ENCODE results near the gene AP2S1. TPM values are rescaled to one million over a fixed set of nuclear protein-coding genes. Genes with fewer than 3 reads are reported as not detected.

AP2S1 gene
- polyA plus RNA-seq, 1 donor from 2014 or later = 167 TPM

DNA sequence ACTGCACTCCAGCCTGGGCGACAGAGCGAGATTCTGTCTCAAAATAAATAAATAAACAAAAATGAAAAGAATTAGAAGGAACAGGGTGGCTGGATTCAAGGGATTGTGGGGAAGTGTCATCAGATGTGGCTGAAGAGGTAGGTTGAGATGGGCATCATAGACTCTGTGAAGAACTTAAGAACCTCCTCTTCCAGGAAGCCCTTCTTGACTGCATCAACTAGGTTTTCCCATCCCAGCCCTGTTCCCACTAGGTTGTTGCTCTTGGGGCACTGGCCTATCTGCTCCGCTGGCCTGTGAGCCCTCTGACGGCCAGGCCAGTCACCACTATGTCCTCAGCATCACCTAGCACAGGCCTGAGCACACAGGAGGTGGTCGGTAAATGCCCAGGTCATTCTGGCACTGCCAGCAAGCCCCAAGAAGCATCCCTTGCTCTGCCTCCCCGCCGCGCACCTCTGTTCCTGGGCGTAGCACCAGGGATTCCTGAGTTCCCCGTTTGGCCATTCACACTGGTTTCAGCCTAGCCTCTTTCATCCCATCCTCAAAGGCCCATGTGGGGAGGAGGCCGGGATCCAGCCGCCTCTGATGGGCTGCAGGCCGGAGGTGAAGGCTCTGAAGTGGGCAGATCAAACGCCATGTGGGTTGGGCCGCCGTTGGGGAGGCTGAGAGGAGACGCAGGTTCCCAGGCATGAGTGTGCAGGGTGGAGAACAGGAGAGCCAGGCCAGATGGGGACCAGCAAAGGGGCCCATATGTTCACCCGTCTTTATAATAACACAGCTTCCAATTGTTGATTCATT is 34.6 kb downstream of the AP2S1 start:
- no peak overlapping the region for H3K27ac ChIP-seq (ENCODE audit: low read length)
- H4K20me1 ChIP-seq (ENCODE audit: insufficient read depth) = no peaks in the 10 kb centered on the region
- H3K9me2 ChIP-seq (ENCODE audit: insufficient read depth, low read length) = no peaks in the 10 kb centered on the region
- no peak overlapping the region for H2AFZ ChIP-seq (ENCODE audit: low read depth, low read length)
- H3K9me3 ChIP-seq (ENCODE audit: low read length) = no peaks in the 10 kb centered on the region
- H3K79me2 ChIP-seq (replicated peaks; ENCODE audit: insufficient read depth, low read length) = no peaks in the 10 kb centered on the region
- no peaks in the 10 kb centered on the region for H3K27me3 ChIP-seq (ENCODE audit: insufficient read depth, low read depth, low read length)
- no peaks in the 10 kb centered on the region for H3F3A ChIP-seq (ENCODE audit: insufficient read depth, low read length, poor library complexity, severe bottlenecking)
- TF ChIP-seq SMC3 (conservative IDR thresholded peaks at IDR 0.05; ENCODE audit: poor library complexity) (no peak), POLR2AphosphoS5 (IDR thresholded peaks at IDR 0.05) (no peak), MXI1 (conservative IDR thresholded peaks at IDR 0.05; ENCODE audit: poor library complexity, severe bottlenecking) (no peak), EZH2 (IDR thresholded peaks at IDR 0.05; ENCODE audit: borderline replicate concordance, insufficient read depth, low read length, poor library complexity, severe bottlenecking) (no peak), EP300 (conservative IDR thresholded peaks at IDR 0.05; ENCODE audit: poor library complexity, severe bottlenecking) (no peak), TAF1 (IDR thresholded peaks at IDR 0.05; ENCODE audit: low read depth) (no peak), RAD21 (conservative IDR thresholded peaks at IDR 0.05) (no peak)
- TF ChIP-seq, protein P1, sequence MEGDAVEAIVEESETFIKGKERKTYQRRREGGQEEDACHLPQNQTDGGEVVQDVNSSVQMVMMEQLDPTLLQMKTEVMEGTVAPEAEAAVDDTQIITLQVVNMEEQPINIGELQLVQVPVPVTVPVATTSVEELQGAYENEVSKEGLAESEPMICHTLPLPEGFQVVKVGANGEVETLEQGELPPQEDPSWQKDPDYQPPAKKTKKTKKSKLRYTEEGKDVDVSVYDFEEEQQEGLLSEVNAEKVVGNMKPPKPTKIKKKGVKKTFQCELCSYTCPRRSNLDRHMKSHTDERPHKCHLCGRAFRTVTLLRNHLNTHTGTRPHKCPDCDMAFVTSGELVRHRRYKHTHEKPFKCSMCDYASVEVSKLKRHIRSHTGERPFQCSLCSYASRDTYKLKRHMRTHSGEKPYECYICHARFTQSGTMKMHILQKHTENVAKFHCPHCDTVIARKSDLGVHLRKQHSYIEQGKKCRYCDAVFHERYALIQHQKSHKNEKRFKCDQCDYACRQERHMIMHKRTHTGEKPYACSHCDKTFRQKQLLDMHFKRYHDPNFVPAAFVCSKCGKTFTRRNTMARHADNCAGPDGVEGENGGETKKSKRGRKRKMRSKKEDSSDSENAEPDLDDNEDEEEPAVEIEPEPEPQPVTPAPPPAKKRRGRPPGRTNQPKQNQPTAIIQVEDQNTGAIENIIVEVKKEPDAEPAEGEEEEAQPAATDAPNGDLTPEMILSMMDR (IDR thresholded peaks at IDR 0.05; ENCODE audit: poor library complexity, severe bottlenecking) = no peak
- TF ChIP-seq, protein P2, sequence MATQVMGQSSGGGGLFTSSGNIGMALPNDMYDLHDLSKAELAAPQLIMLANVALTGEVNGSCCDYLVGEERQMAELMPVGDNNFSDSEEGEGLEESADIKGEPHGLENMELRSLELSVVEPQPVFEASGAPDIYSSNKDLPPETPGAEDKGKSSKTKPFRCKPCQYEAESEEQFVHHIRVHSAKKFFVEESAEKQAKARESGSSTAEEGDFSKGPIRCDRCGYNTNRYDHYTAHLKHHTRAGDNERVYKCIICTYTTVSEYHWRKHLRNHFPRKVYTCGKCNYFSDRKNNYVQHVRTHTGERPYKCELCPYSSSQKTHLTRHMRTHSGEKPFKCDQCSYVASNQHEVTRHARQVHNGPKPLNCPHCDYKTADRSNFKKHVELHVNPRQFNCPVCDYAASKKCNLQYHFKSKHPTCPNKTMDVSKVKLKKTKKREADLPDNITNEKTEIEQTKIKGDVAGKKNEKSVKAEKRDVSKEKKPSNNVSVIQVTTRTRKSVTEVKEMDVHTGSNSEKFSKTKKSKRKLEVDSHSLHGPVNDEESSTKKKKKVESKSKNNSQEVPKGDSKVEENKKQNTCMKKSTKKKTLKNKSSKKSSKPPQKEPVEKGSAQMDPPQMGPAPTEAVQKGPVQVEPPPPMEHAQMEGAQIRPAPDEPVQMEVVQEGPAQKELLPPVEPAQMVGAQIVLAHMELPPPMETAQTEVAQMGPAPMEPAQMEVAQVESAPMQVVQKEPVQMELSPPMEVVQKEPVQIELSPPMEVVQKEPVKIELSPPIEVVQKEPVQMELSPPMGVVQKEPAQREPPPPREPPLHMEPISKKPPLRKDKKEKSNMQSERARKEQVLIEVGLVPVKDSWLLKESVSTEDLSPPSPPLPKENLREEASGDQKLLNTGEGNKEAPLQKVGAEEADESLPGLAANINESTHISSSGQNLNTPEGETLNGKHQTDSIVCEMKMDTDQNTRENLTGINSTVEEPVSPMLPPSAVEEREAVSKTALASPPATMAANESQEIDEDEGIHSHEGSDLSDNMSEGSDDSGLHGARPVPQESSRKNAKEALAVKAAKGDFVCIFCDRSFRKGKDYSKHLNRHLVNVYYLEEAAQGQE (IDR thresholded peaks at IDR 0.05; ENCODE audit: borderline replicate concordance) = no peak
- no peaks in the 10 kb centered on the region for H3K36me3 ChIP-seq (ENCODE audit: insufficient read depth, low read length)
- H3K4me3 ChIP-seq (ENCODE audit: low read length) = no peak overlapping the region
- no peak overlapping the region for H3K4me2 ChIP-seq (ENCODE audit: low read length)
- no peak overlapping the region for H3K9ac ChIP-seq (ENCODE audit: low read length)

DNA sequence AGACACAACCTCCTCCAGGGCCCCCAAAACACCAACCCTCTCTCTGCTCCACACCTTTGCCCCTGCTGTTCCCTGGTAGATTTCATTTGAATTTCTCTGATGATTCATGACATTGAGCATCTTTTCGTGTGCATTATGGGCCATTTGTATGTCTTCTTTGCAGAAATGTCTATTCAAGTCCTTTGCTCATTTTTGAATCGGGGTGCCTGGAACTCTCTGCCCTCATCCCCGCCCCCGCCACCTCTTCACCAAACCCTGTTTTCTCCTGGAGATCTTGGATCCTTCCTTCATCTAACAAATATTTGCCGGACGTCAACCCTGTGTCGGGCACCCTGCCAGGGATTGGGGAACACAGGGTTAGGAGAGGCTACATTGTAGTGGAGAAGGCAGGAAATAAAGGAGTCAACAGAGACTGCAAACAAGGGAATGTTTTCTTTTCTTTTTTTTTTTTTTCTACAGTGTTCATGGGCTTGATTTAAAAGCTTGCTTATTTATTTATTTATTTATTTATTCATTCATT is 36.7 kb downstream of the AP2S1 start:
- no peak overlapping the region for H2AFZ ChIP-seq (ENCODE audit: low read depth, low read length)

More for the DNA sequence above, 36.7 kb downstream of the AP2S1 start:
- Histone ChIP-seq H3K27ac (ENCODE audit: low read length) (no peak overlapping the region), H4K20me1 (ENCODE audit: insufficient read depth) (no peaks in the 10 kb centered on the region), H3K27me3 (ENCODE audit: insufficient read depth, low read depth, low read length) (no peaks in the 10 kb centered on the region), H3K79me2 (replicated peaks; ENCODE audit: insufficient read depth, low read length) (no peaks in the 10 kb centered on the region), H3K4me2 (ENCODE audit: low read length) (no peak overlapping the region), H3K9ac (ENCODE audit: low read length) (no peak overlapping the region), H3K4me3 (ENCODE audit: low read length) (no peak overlapping the region), H3K36me3 (ENCODE audit: insufficient read depth, low read length) (no peaks in the 10 kb centered on the region), H3K9me3 (ENCODE audit: low read length) (no peaks in the 10 kb centered on the region), H3K9me2 (ENCODE audit: insufficient read depth, low read length) (no peaks in the 10 kb centered on the region), H3F3A (ENCODE audit: insufficient read depth, low read length, poor library complexity, severe bottlenecking) (no peaks in the 10 kb centered on the region)
- TF ChIP-seq EZH2 (IDR thresholded peaks at IDR 0.05; ENCODE audit: borderline replicate concordance, insufficient read depth, low read length, poor library complexity, severe bottlenecking) (no peak), MXI1 (conservative IDR thresholded peaks at IDR 0.05; ENCODE audit: poor library complexity, severe bottlenecking) (no peak), EP300 (conservative IDR thresholded peaks at IDR 0.05; ENCODE audit: poor library complexity, severe bottlenecking) (no peak), RAD21 (conservative IDR thresholded peaks at IDR 0.05) (no peak), TAF1 (IDR thresholded peaks at IDR 0.05; ENCODE audit: low read depth) (no peak)
- TF ChIP-seq, protein P1 (IDR thresholded peaks at IDR 0.05; ENCODE audit: poor library complexity, severe bottlenecking) = no peak
- TF ChIP-seq, protein P2 (IDR thresholded peaks at IDR 0.05; ENCODE audit: borderline replicate concordance) = no peak
